SK-N-SH (cell line): Measurements from ENCODE around the gene AREL1. TPM values are rescaled to one million over a fixed set of nuclear protein-coding genes. Genes with fewer than 3 reads are reported as not detected.

Source experiments
- CHD2 ChIP-seq: fragments of 150-350 bp; IDR thresholded peaks from 2 replicates; pipeline ENCODE4 v1.6.1; 2018; ENCODE audit warnings: low read length; ENCODE audit not compliant: partially characterized antibody
- EZH2phosphoT487 ChIP-seq: fragments of 200-600 bp; sonication (generic); IDR thresholded peaks from 2 replicates; pipeline ENCODE4 v1.6.1; 2017; ENCODE audit warnings: low read depth, mixed run types, mild to moderate bottlenecking, antibody characterized with exemption, moderate library complexity, borderline replicate concordance
- FOSL2 ChIP-seq: IDR thresholded peaks from 2 replicates; pipeline ENCODE4 v1.4.0; 2012; ENCODE audit warnings: low read depth, mild to moderate bottlenecking, moderate library complexity, borderline replicate concordance
- FOXJ3 ChIP-seq: sonication (generic); formaldehyde crosslinking; IDR thresholded peaks from 2 replicates; pipeline ENCODE4 v1.5.1; 2020; ENCODE audit warnings: mild to moderate bottlenecking, missing genetic modification reagents
- GABPA ChIP-seq: IDR thresholded peaks from 2 replicates; pipeline ENCODE4 v1.4.0; 2012; ENCODE audit warnings: low read depth, mild to moderate bottlenecking
- GATA2 ChIP-seq: sonication (generic); formaldehyde crosslinking; IDR thresholded peaks from 2 replicates; pipeline ENCODE4 v1.5.0; 2020; ENCODE audit warnings: mild to moderate bottlenecking, missing genetic modification reagents
- IRF3 ChIP-seq: fragments of 150-350 bp; IDR thresholded peaks from 2 replicates; pipeline ENCODE4 v1.6.1; 2016; ENCODE audit warnings: mild to moderate bottlenecking, low read depth, low read length
- MAX ChIP-seq: IDR thresholded peaks from 2 replicates; pipeline ENCODE4 v1.4.0; 2012; ENCODE audit warnings: low read depth
- MEF2A ChIP-seq: IDR thresholded peaks from 2 replicates; pipeline ENCODE4 v1.4.0; 2012; ENCODE audit warnings: low read depth, borderline replicate concordance
- MXI1 ChIP-seq: IDR thresholded peaks from 2 replicates; pipeline ENCODE4 v1.6.1; 2012; ENCODE audit warnings: mild to moderate bottlenecking, low read depth, low read length, improper control_type of control experiment
- NFIC ChIP-seq: IDR thresholded peaks from 2 replicates; pipeline ENCODE4 v1.4.0; 2012; ENCODE audit warnings: borderline replicate concordance
- NRF1 ChIP-seq: IDR thresholded peaks from 2 replicates; pipeline ENCODE4 v1.6.1; 2012; ENCODE audit warnings: low read depth, mild to moderate bottlenecking, low read length
- POLR2AphosphoS5 ChIP-seq: IDR thresholded peaks from 2 replicates; pipeline ENCODE4 v1.6.1; 2012; ENCODE audit warnings: low read depth, low read length
- RCOR1 ChIP-seq: fragments of 150-350 bp; IDR thresholded peaks from 2 replicates; pipeline ENCODE4 v1.6.1; 2017; ENCODE audit warnings: antibody characterized with exemption, low read length
- SIN3A ChIP-seq: IDR thresholded peaks from 2 replicates; pipeline ENCODE4 v1.6.1; 2012; ENCODE audit warnings: low read depth, mild to moderate bottlenecking, low read length, moderate library complexity, borderline replicate concordance
- SMC3 ChIP-seq: IDR thresholded peaks from 2 replicates; pipeline ENCODE4 v1.6.1; 2012; ENCODE audit warnings: low read depth, low read length, improper control_type of control experiment
- TAF1 ChIP-seq: IDR thresholded peaks from 2 replicates; pipeline ENCODE4 v1.6.1; 2012; ENCODE audit warnings: low read depth, mild to moderate bottlenecking, low read length, moderate library complexity, borderline replicate concordance
- TEAD4 ChIP-seq: IDR thresholded peaks from 2 replicates; pipeline ENCODE4 v1.4.0; 2012; ENCODE audit warnings: mild to moderate bottlenecking, borderline replicate concordance; ENCODE audit not compliant: insufficient read depth
- USF1 ChIP-seq: IDR thresholded peaks from 2 replicates; pipeline ENCODE4 v1.4.0; 2012; ENCODE audit warnings: low read depth, borderline replicate concordance
- ZBTB33 ChIP-seq: IDR thresholded peaks from 2 replicates; pipeline ENCODE4 v1.4.0; 2012; ENCODE audit warnings: low read depth, borderline replicate concordance
- polyA plus RNA-seq, 3 experiments: library from polyadenylated mRNA; depleted of rRNA; stranded (reverse); fragments of >200 nt; gene quantifications; 2 replicates each; pipeline ENCODE4 v1.2.3, GENCODE V29; 2012

Gene AREL1
- polyA plus RNA-seq, 1 of the 3 experiments (the other 2 are of a cell fraction) = 35.1 TPM

GRCh38 chr14:74616507-74616906 is 96.4 kb downstream of the AREL1 start (continued):
- no peak for TF ChIP-seq GABPA
- no peak for TF ChIP-seq TEAD4
- TF ChIP-seq NRF1 = no peak
- TF ChIP-seq POLR2AphosphoS5 = peak; percentile 28; the same call in 1 of the 2 replicates
- no peak; the same call in 1 of the 2 replicates for TF ChIP-seq NFIC
- 0 out of 2 replicates have a peak, but pooled peaks have one; percentile 9 for TF ChIP-seq SIN3A
- TF ChIP-seq FOSL2 = peak; percentile 94
- no peak for TF ChIP-seq USF1
- TF ChIP-seq FOXJ3 (CRISPR knock-in tag) = no peak
- no peak for TF ChIP-seq MXI1
- peak; percentile 67 for TF ChIP-seq MAX
- TF ChIP-seq SMC3 = no peak
- no peak for TF ChIP-seq IRF3
- no peak for TF ChIP-seq RCOR1
- no peak for TF ChIP-seq ZBTB33
- no peak for TF ChIP-seq GATA2 (CRISPR knock-in tag)
- TF ChIP-seq TAF1 = no peak
- no peak for TF ChIP-seq EZH2phosphoT487
- TF ChIP-seq CHD2 = no peak
- TF ChIP-seq MEF2A = no peak
- TF ChIP-seq, all 33 proteins: peak for 10
